ENCODE data around the gene PTPA.
"Not testable (repeated sequence)": the region's sequence is repeated elsewhere in the genome, so short reads cannot be mapped to it uniquely, and the experiment has no call there.

PTPA gene

DNA sequence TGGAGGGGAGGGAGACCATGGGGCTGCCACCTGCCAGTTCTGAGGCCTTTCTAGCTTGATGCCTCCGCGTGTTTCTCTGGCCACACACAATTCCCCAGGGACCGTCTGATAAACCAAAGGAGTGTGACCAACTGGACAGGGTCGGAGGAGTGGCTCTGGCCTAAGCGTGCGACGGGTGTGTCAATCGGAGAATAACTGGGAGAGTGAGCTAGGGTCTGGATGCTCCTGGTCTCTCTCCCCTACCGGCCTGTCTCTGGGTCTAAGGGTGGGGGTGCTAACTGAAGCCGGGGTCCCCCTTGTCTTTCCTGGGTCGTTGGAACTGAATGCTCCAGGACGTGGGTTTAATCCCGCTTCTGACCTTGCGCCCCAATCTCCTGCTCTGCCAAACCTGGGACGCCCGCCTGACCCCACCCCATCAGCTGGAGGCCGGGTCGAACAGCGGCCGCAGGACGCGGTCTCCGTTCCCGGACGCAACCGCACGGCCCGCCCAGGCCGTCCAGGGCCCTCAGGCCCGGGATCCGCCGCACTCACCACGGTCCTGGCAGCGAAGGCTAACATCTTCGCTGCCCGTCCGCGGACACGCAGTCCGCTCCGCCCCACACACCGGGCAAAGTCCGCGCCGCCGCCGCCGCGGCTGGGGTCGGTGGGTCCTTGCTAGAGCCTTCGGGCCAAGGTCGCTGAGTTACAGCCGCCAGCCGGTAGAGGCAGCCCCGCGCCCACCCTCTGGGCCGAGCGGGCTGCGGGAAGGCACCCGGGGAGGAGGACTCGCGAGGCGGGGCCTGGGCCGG is 1.1 kb upstream of the PTPA start:
- no peak for DNase-seq
- peaks cover 1% of the 10 kb centered on the region for H3K36me3 Mint-ChIP-seq
- peaks cover 18% of the 10 kb centered on the region for H3K27me3 Mint-ChIP-seq
- H3K4me1 Mint-ChIP-seq, result peaks cover 33% of the 10 kb centered on the region
- no peaks in the 10 kb centered on the region for H3K9me3 Mint-ChIP-seq
- peak overlapping the region; percentile 96 for H3K4me3 Mint-ChIP-seq
- CTCF ChIA-PET, result no interaction called here
- H3K27ac Mint-ChIP-seq, result no peak overlapping the region

GRCh38 chr9:129111528-129112151 is 425 bp downstream of the PTPA start:
- H3K27ac Mint-ChIP-seq, result peak overlapping the region; percentile 96
- H3K9me3 Mint-ChIP-seq, result no peaks in the 10 kb centered on the region
- CTCF ChIA-PET, result interaction anchor here (0.7 to 1.5 kb wide), 2 partner anchors 27 to 513 kb away, joined by 4 read pairs; no protein-coding TSS in a partner anchor
- peaks cover 38% of the 10 kb centered on the region for H3K4me1 Mint-ChIP-seq
- peaks cover 18% of the 10 kb centered on the region for H3K27me3 Mint-ChIP-seq
- DNase-seq, result peak; percentile 61
- H3K36me3 Mint-ChIP-seq, result peaks cover 1% of the 10 kb centered on the region
- H3K4me3 Mint-ChIP-seq, result peak overlapping the region; percentile 96

GRCh38 chr9:129112526-129112925 is 1.3 kb downstream of the PTPA start:
- H3K4me1 Mint-ChIP-seq, result peaks cover 38% of the 10 kb centered on the region
- H3K9me3 Mint-ChIP-seq, CTCF ChIA-PET, H3K36me3 Mint-ChIP-seq, H3K27ac Mint-ChIP-seq, DNase-seq: not testable (repeated sequence)
- H3K27me3 Mint-ChIP-seq, result peaks cover 14% of the 10 kb centered on the region
- peak overlapping the region; percentile 96 for H3K4me3 Mint-ChIP-seq

DNA sequence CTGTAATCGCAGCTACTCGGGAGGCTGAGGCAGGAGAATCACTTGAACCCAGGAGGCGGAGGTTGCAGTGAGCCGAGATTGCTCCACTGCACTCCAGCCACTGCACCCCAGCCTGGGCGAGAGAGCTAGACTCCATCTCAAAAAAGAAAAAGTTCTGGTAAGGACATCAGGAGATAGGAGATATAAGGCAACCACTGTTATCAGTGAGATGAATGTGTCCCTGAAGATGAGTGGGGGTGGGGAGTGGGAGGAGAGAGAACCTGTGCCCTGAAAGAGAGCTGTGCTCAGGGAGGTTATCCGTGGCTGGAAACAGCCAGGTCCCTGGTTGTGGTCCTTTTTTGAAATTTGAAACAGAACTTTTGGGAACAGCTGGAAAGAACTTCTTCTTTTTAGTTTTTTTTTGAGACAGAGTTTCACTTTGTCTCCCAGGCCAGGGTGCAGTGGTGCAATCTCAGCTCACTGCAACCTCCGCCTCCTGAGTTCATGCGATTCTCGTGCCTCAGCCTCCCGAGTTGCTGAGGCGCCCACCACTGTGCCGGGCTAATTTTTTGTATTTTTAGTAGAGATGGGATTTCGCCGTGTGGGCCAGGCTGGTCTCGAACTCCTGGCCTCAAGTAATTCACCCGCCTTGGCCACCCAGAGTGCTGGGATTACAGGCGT is 2.6 kb downstream of the PTPA start:
- peaks cover 9% of the 10 kb centered on the region for H3K27me3 Mint-ChIP-seq
- no peaks in the 10 kb centered on the region for H3K9me3 Mint-ChIP-seq
- peaks cover under 1% of the 10 kb centered on the region for H3K36me3 Mint-ChIP-seq
- no peak overlapping the region for H3K27ac Mint-ChIP-seq
- peaks cover 37% of the 10 kb centered on the region for H3K4me1 Mint-ChIP-seq
- DNase-seq, result no peak
- no peak overlapping the region for H3K4me3 Mint-ChIP-seq
- CTCF ChIA-PET, result interaction anchor here (1.1 kb wide), 1 partner anchor 18 kb away, joined by 4 read pairs; no protein-coding TSS in a partner anchor

- H3K27me3 Mint-ChIP-seq, result no peaks in the 10 kb centered on the region
- peaks cover 21% of the 10 kb centered on the region for H3K36me3 Mint-ChIP-seq
- peaks cover 21% of the 10 kb centered on the region for H3K4me1 Mint-ChIP-seq
- CTCF ChIA-PET, result interaction anchor here (0.8 to 1.4 kb wide), 2 partner anchors 13 to 23 kb away, joined by 3 read pairs; no protein-coding TSS in a partner anchor
- DNase-seq, result no peak
- H3K27ac Mint-ChIP-seq, result no peak overlapping the region
- no peaks in the 10 kb centered on the region for H3K9me3 Mint-ChIP-seq
- no peak overlapping the region for H3K4me3 Mint-ChIP-seq
Observed at GRCh38 chr9:129118799-129119198, 7.6 kb downstream of the PTPA start.

- H3K4me1 Mint-ChIP-seq, result peaks cover 4% of the 10 kb centered on the region
- peaks cover 31% of the 10 kb centered on the region for H3K36me3 Mint-ChIP-seq
- no peaks in the 10 kb centered on the region for H3K27me3 Mint-ChIP-seq
- H3K27ac Mint-ChIP-seq, result no peak overlapping the region
- no peak for DNase-seq
- no peak overlapping the region for H3K4me3 Mint-ChIP-seq
- no peaks in the 10 kb centered on the region for H3K9me3 Mint-ChIP-seq
- CTCF ChIA-PET, result interaction anchor here (0.7 to 2.0 kb wide), 2 partner anchors 10 to 22 kb away, joined by 3 to 8 read pairs; no protein-coding TSS in a partner anchor
Observed at GRCh38 chr9:129121483-129121882, 10.3 kb downstream of the PTPA start.

- no peak for DNase-seq
- no peak overlapping the region for H3K4me3 Mint-ChIP-seq
- no peaks in the 10 kb centered on the region for H3K9me3 Mint-ChIP-seq
- H3K27me3 Mint-ChIP-seq, result no peaks in the 10 kb centered on the region
- CTCF ChIA-PET, result interaction anchor here (1.5 kb wide), 1 partner anchor 9 kb away, joined by 7 read pairs; no protein-coding TSS in a partner anchor
- peaks cover 4% of the 10 kb centered on the region for H3K4me1 Mint-ChIP-seq
- H3K27ac Mint-ChIP-seq, result no peak overlapping the region
- H3K36me3 Mint-ChIP-seq, result peaks cover 31% of the 10 kb centered on the region
Observed at GRCh38 chr9:129122133-129122532, 10.9 kb downstream of the PTPA start.

- not testable (repeated sequence) for H3K27me3 Mint-ChIP-seq, DNase-seq, H3K4me1 Mint-ChIP-seq, H3K9me3 Mint-ChIP-seq, H3K4me3 Mint-ChIP-seq, H3K27ac Mint-ChIP-seq
- peaks cover 36% of the 10 kb centered on the region for H3K36me3 Mint-ChIP-seq
- CTCF ChIA-PET, result interaction anchor here (1.5 kb wide), 1 partner anchor 9 kb away, joined by 7 read pairs; no protein-coding TSS in a partner anchor
Observed at GRCh38 chr9:129122976-129123375, 11.8 kb downstream of the PTPA start.

GRCh38 chr9:129124506-129125069 is 13.4 kb downstream of the PTPA start:
- DNase-seq, result no peak
- H3K27ac Mint-ChIP-seq, result no peak overlapping the region
- H3K27me3 Mint-ChIP-seq, result no peaks in the 10 kb centered on the region
- no peak overlapping the region for H3K4me3 Mint-ChIP-seq
- H3K4me1 Mint-ChIP-seq, result peaks cover 2% of the 10 kb centered on the region
- H3K36me3 Mint-ChIP-seq, result peaks cover 37% of the 10 kb centered on the region
- H3K9me3 Mint-ChIP-seq, result no peaks in the 10 kb centered on the region
- CTCF ChIA-PET, result no interaction called here

DNA sequence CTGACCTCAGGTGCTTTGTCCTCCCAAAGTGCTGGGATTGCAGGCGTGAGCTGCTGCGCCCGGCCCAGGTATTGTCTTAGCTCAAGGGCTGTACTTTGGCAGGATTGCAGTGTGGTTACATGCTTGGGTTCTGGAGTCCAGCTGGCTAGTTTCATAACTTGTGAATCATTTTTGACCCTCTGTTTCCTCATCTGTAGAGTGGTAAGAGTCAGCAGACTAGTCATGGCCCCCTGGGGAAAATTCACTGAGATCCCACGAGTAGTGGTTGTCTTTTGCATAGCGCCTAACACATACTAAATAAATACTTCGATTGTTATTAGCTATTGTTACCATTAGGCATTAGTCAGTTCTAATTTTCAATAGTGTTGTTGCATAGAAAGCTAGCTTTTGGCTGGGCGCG is 14.3 kb downstream of the PTPA start:
- no peak for DNase-seq
- CTCF ChIA-PET, result interaction anchor here (0.6 to 1.4 kb wide), 4 partner anchors 11 to 499 kb away, joined by 3 to 5 read pairs (median 3); no protein-coding TSS in a partner anchor
- H3K27me3 Mint-ChIP-seq, result no peaks in the 10 kb centered on the region
- no peaks in the 10 kb centered on the region for H3K9me3 Mint-ChIP-seq
- no peak overlapping the region for H3K27ac Mint-ChIP-seq
- no peak overlapping the region for H3K4me3 Mint-ChIP-seq
- H3K36me3 Mint-ChIP-seq, result peaks cover 34% of the 10 kb centered on the region
- H3K4me1 Mint-ChIP-seq, result no peaks in the 10 kb centered on the region

- Mint-ChIP-seq H3K27ac (no peak overlapping the region), H3K4me3 (no peak overlapping the region), H3K9me3 (no peaks in the 10 kb centered on the region)
Observed at GRCh38 chr9:129126749-129127618, 15.8 kb downstream of the PTPA start.

DNA sequence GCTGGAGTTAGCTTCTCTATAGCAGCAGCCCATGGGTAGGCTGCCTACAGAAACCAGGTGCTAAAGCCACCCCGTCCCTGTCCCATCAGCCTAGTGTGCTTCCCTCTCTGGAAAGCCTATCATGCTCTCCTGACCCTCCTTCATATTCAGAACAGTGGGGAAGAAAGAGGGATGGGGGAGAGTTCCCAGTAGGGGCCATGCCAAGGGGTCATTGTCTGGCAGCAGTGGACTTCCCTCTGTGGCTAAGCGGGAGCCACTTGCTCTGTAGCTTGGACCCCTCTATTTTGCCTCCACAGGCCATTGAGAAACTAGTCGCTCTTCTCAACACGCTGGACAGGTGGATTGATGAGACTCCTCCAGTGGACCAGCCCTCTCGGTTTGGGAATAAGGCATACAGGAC is 17.5 kb downstream of the PTPA start:
- CTCF ChIA-PET, result no interaction called here
- H3K36me3 Mint-ChIP-seq, result peaks cover 35% of the 10 kb centered on the region

More at GRCh38 chr9:129126749-129127618, 15.8 kb downstream of the PTPA start:
- peaks cover 5% of the 10 kb centered on the region for H3K4me1 Mint-ChIP-seq
- CTCF ChIA-PET, result interaction anchor here (1.0 to 1.4 kb wide), 2 partner anchors 9 to 498 kb away, joined by 3 to 5 read pairs; no protein-coding TSS in a partner anchor
- peaks cover 36% of the 10 kb centered on the region for H3K36me3 Mint-ChIP-seq
- DNase-seq, result no peak
- H3K27me3 Mint-ChIP-seq, result no peaks in the 10 kb centered on the region

GRCh38 chr9:129130271-129130670 is 19.1 kb downstream of the PTPA start:
- H3K27ac Mint-ChIP-seq, H3K9me3 Mint-ChIP-seq, H3K27me3 Mint-ChIP-seq, H3K4me1 Mint-ChIP-seq, DNase-seq, H3K4me3 Mint-ChIP-seq: not testable (repeated sequence)
- CTCF ChIA-PET, result interaction anchor here (1.0 to 3.8 kb wide), 10 partner anchors 9 to 494 kb away, joined by 3 to 48 read pairs (median 18); partner anchors contain the start of gene NTMT1
- H3K36me3 Mint-ChIP-seq, result peaks cover 36% of the 10 kb centered on the region

More for the DNA sequence above, 17.5 kb downstream of the PTPA start:
- Mint-ChIP-seq H3K9me3 (no peaks in the 10 kb centered on the region), H3K27me3 (no peaks in the 10 kb centered on the region), H3K4me3 (no peak overlapping the region), H3K27ac (no peak overlapping the region), H3K4me1 (peaks cover 6% of the 10 kb centered on the region)
- no peak for DNase-seq

All from activated naive CD4-positive, alpha-beta T cell treated with anti-CD3 and anti-CD28 coated beads, Interleukin-2, amount 10 ng/mL, durations not matched to agents 7 days and 5 days (primary cell).